SH-SY5Y (cell line): ENCODE measurements around the gene RTN4.

ENCODE experiments used
- GATA2 ChIP-seq: IDR thresholded peaks from 2 replicates; pipeline ENCODE4 v1.6.1; 2011; ENCODE audit warnings: mild to moderate bottlenecking, low read depth, low read length
- GATA3 ChIP-seq: IDR thresholded peaks from 2 replicates; pipeline ENCODE4 v1.6.1; 2011; ENCODE audit warnings: low read depth, mild to moderate bottlenecking, low read length, moderate library complexity

RTN4 gene

DNA sequence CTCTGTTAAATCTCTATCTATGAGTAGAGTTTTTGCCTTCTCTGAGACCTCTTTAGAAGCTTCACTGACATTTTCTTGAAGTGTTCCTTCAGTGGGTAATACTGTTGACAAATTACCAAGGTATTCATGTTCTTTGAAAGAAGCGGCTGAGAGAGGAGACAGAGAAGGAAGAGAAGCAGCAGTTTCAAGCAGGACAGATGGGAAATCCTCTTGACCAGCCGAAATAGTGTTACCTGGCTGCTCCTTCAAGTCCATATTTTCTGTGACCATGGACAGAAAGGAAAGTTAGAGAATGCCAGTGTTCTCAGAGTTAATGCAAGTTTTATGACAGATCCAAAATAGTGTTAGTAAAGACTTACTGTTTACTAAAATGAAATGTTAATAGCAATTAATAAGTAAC lies 23.0 kb downstream of the RTN4 start:
- TF ChIP-seq GATA3, result no peak
- TF ChIP-seq GATA2, result no peak

DNA sequence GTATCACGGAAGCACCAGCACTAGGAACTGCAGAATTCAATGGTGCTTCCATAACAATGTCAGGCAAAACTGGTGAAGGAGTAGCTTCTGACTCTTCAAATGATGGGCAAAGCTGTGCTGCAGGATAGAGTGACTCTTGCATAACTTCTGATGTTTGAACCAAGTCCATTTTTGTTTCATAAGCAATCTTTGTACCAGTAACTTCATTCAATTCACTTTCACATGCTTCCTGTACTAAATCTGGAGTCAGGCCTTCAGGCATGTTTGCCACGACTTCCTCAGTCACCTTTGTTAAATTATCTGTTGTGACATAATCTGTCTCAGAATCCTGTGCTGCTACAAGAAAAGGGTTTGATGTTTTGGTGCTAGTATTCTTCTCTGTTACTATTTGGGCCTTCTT lies 24.0 kb downstream of the RTN4 start:
- TF ChIP-seq GATA2 (no peak), GATA3 (no peak)

DNA sequence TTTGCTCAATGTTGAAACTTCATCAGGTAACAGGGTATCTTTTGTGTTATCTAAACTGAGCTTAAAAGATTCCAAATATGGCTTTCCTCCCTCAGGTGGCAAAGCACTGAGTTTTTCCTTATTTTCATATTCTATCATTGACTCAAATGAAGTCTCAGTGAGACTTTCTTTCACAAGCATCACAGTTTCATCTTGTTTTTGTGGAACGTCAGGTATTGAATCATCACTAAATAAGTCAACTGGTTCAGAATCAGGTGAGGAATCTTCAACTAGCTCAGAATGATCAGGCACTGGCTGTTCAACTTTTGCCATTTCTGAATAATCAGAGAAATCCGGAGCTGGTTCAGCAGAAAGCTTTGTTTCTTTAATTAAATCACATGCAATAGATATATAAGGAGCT lies 24.6 kb downstream of the RTN4 start:
- TF ChIP-seq GATA3 (no peak), GATA2 (no peak)

DNA sequence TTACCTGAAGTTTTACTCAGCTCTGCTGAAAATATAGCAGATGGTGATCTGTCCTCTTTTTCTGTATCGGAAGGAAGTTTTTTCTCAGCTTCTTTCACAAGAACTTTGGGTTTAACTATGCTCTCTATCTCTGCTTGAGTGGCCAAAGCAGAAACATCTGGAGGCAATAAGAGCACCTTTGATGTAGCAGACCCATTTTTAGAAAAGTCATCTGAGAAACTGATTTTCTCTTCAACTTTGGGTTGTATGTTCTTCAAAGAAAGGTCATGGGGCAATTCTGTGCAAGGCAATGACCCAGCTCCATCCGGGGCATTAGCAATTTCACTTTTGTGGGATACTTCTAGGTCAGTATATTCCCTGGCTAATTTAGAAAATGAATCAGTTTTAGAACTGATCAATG lies 25.2 kb downstream of the RTN4 start:
- TF ChIP-seq GATA3 (no peak), GATA2 (no peak)

DNA sequence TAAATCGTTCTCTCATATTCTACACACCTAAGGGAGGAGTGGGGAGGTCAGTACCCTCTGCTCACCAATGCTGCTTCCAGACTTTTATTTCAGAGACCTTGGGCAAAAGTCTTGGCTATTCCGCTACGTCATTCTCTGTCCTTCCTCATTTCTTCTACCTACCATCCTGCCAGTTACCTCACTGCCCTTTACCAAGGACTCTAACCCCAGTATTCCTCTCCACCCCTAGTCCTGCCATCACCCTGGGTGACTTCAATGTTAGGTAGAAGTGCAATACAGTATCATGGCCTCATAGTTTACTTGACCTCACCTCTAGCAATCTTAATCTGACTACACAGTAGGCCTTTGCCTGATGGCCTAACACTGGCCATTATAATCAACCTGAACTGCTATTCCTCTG lies 27.8 kb downstream of the RTN4 start:
- TF ChIP-seq GATA2, result no peak
- no peak for TF ChIP-seq GATA3

- TF ChIP-seq GATA2, result no peak
- no peak for TF ChIP-seq GATA3
These were observed 30.6 kb downstream of the RTN4 start for GRCh38 chr2:55019526-55020258.

GRCh38 chr2:55018619-55019018 lies 31.6 kb downstream of the RTN4 start:
- TF ChIP-seq GATA3, result no peak
- TF ChIP-seq GATA2, result no peak

- TF ChIP-seq GATA2 (no peak), GATA3 (no peak)
These were observed 32.4 kb downstream of the RTN4 start for GRCh38 chr2:55017880-55018279.

- TF ChIP-seq GATA2 (no peak), GATA3 (no peak)
These were observed 32.8 kb downstream of the RTN4 start for GRCh38 chr2:55017428-55017827.

- TF ChIP-seq GATA3, result no peak
- 0 out of 2 replicates have a peak, but pooled peaks have one; percentile 30 for TF ChIP-seq GATA2
These were observed 35.0 kb downstream of the RTN4 start for GRCh38 chr2:55014962-55015939.

- TF ChIP-seq GATA2 (no peak), GATA3 (no peak)
These were observed 36.3 kb downstream of the RTN4 start for GRCh38 chr2:55013936-55014335.

- TF ChIP-seq GATA3 (no peak), GATA2 (no peak)
These were observed 37.4 kb downstream of the RTN4 start for GRCh38 chr2:55012672-55013484.

GRCh38 chr2:55011831-55012671 lies 38.2 kb downstream of the RTN4 start:
- TF ChIP-seq GATA2 (no peak), GATA3 (no peak)
